ENCODE data around the gene CST7. TPM values are rescaled to one million over a fixed set of nuclear protein-coding genes. Genes with fewer than 3 reads are reported as not detected.

Gene CST7
- total and polyA plus RNA-seq, 2 of the 13 experiments (the other 11 are each of a cell fraction or from before 2014, with no cell fraction given) = not detected

DNA sequence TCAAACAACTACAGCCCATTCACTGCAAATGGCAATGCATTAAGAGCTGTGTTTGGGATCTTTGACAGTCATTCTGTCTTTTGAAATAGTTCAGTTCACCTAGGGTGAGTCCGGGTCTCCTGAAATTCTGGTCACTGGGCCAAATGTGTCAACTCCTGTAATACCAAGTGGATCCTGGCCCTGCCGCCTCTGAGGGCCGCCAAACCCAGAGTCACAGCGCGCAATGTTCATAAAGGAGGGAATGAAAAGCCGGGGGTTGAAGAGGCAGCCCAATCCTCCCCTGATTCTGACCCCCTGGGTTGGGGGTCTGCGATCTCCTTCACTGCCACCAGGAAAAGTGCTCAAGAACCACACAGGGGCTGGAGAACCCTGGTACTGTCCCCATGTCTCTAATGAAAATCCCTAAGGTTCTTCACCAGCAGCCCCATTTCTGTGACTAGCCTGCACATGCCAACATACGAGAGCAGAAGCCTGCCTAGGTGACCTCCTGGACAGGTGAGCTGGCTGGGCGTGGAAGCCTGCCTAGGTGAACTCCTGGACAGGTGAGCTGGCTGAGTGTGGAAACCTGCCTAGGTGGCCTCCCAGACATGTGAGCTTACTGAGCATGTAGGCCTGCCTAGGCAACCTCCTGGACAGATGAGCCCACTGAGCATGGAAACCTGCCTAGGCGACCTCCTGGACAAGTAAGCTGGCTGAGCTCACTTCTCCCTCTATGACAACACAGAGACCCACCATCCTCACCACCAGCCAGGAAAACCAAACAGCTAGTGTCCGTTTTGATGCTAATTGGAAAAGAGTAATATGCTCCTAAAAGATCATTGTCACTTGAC is 59.5 kb downstream of the CST7 start (continued):
- TF ChIP-seq, protein P1, sequence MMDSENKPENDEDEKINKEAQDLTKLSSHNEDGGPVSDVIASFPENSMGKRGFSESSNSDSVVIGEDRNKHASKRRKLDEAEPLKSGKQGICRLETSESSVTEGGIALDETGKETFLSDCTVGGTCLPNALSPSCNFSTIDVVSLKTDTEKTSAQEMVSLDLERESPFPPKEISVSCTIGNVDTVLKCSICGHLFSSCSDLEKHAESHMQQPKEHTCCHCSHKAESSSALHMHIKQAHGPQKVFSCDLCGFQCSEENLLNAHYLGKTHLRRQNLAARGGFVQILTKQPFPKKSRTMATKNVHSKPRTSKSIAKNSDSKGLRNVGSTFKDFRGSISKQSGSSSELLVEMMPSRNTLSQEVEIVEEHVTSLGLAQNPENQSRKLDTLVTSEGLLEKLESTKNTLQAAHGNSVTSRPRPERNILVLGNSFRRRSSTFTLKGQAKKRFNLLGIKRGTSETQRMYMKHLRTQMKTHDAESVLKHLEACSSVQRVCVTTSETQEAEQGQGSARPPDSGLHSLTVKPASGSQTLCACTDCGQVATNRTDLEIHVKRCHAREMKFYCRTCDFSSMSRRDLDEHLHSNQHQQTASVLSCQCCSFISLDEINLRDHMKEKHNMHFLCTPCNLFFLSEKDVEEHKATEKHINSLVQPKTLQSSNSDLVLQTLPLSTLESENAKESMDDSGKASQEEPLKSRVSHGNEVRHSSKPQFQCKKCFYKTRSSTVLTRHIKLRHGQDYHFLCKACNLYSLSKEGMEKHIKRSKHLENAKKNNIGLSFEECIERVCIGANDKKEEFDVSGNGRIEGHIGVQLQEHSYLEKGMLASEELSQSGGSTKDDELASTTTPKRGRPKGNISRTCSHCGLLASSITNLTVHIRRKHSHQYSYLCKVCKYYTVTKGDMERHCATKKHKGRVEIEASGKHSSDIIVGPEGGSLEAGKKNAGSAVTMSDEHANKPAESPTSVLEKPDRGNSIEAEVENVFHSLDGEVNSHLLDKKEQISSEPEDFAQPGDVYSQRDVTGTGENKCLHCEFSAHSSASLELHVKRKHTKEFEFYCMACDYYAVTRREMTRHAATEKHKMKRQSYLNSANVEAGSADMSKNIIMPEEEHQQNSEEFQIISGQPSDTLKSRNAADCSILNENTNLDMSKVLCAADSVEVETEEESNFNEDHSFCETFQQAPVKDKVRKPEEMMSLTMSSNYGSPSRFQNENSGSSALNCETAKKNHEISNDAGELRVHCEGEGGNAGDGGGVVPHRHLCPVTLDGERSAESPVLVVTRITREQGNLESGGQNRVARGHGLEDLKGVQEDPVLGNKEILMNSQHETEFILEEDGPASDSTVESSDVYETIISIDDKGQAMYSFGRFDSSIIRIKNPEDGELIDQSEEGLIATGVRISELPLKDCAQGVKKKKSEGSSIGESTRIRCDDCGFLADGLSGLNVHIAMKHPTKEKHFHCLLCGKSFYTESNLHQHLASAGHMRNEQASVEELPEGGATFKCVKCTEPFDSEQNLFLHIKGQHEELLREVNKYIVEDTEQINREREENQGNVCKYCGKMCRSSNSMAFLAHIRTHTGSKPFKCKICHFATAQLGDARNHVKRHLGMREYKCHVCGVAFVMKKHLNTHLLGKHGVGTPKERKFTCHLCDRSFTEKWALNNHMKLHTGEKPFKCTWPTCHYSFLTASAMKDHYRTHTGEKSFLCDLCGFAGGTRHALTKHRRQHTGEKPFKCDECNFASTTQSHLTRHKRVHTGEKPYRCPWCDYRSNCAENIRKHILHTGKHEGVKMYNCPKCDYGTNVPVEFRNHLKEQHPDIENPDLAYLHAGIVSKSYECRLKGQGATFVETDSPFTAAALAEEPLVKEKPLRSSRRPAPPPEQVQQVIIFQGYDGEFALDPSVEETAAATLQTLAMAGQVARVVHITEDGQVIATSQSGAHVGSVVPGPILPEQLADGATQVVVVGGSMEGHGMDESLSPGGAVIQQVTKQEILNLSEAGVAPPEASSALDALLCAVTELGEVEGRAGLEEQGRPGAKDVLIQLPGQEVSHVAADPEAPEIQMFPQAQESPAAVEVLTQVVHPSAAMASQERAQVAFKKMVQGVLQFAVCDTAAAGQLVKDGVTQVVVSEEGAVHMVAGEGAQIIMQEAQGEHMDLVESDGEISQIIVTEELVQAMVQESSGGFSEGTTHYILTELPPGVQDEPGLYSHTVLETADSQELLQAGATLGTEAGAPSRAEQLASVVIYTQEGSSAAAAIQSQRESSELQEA (CRISPR knock-in tag; IDR thresholded peaks at IDR 0.05; ENCODE audit: not compliant biosample characterization) = no peak
- TF ChIP-seq ATF7-NPFF (CRISPR knock-in tag; IDR thresholded peaks at IDR 0.05; ENCODE audit: low read depth) (no peak), ZSCAN25 (CRISPR knock-in tag; IDR thresholded peaks at IDR 0.05) (no peak), TCF12 (IDR thresholded peaks at IDR 0.05) (no peak), TCF12 (CRISPR knock-in tag; IDR thresholded peaks at IDR 0.05) (no peak), ZNF557 (CRISPR knock-in tag; IDR thresholded peaks at IDR 0.05) (no peak), TCF7 (IDR thresholded peaks at IDR 0.05; ENCODE audit: low read depth) (no peak), ZFP1 (CRISPR knock-in tag; IDR thresholded peaks at IDR 0.05) (no peak), HINFP (CRISPR knock-in tag; IDR thresholded peaks at IDR 0.05; ENCODE audit: low read depth) (no peak), ZNF44 (CRISPR knock-in tag; IDR thresholded peaks at IDR 0.05) (no peak), NFRKB (IDR thresholded peaks at IDR 0.05) (no peak), HDAC2 (CRISPR knock-in tag; IDR thresholded peaks at IDR 0.05) (no peak), SMAD1 (CRISPR knock-in tag; IDR thresholded peaks at IDR 0.05; ENCODE audit: borderline replicate concordance, low read depth) (no peak)
- TF ChIP-seq, protein P2, sequence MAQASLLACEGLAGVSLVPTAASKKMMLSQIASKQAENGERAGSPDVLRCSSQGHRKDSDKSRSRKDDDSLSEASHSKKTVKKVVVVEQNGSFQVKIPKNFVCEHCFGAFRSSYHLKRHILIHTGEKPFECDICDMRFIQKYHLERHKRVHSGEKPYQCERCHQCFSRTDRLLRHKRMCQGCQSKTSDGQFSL (CRISPR knock-in tag; IDR thresholded peaks at IDR 0.05) = no peak

Data from HepG2 (cell line).